ENCODE data around the gene FALEC.

GRCh38 chr1:150575518-150576366 lies 60.2 kb downstream of the FALEC start:
- TF ChIP-seq, protein P1, sequence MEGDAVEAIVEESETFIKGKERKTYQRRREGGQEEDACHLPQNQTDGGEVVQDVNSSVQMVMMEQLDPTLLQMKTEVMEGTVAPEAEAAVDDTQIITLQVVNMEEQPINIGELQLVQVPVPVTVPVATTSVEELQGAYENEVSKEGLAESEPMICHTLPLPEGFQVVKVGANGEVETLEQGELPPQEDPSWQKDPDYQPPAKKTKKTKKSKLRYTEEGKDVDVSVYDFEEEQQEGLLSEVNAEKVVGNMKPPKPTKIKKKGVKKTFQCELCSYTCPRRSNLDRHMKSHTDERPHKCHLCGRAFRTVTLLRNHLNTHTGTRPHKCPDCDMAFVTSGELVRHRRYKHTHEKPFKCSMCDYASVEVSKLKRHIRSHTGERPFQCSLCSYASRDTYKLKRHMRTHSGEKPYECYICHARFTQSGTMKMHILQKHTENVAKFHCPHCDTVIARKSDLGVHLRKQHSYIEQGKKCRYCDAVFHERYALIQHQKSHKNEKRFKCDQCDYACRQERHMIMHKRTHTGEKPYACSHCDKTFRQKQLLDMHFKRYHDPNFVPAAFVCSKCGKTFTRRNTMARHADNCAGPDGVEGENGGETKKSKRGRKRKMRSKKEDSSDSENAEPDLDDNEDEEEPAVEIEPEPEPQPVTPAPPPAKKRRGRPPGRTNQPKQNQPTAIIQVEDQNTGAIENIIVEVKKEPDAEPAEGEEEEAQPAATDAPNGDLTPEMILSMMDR (conservative IDR thresholded peaks at IDR 0.05), result no peak
- no peak for TF ChIP-seq ZFX (IDR thresholded peaks at IDR 0.05)
